Glomerular visceral epithelial cell (primary cell): ENCODE measurements around the gene UBAC2.
A peak's percentile ranks its signal among the peaks of the same experiment; 100 is the strongest.

Source experiments
- DNase-seq: peaks from one replicate; pipeline ENCODE4 v3.0.0-alpha.2; 2016; ENCODE audit errors: extremely low spot score

Gene UBAC2

GRCh38 chr13:99269627-99270241 lies 69.1 kb downstream of the UBAC2 start:
- DNase-seq, result peak; percentile 54

- no peak for DNase-seq
These were observed 69.9 kb downstream of the UBAC2 start for GRCh38 chr13:99270518-99270917.

- no peak for DNase-seq
These were observed 70.6 kb downstream of the UBAC2 start for GRCh38 chr13:99271249-99271648.

GRCh38 chr13:99272481-99272880 lies 71.8 kb downstream of the UBAC2 start:
- no peak for DNase-seq

GRCh38 chr13:99273128-99273527 lies 72.5 kb downstream of the UBAC2 start:
- no peak for DNase-seq

- peak; percentile 61 for DNase-seq
These were observed 74.4 kb downstream of the UBAC2 start for GRCh38 chr13:99275093-99275469.

GRCh38 chr13:99276706-99277105 lies 76.1 kb downstream of the UBAC2 start:
- no peak for DNase-seq

- no peak for DNase-seq
These were observed 77.0 kb downstream of the UBAC2 start for GRCh38 chr13:99277629-99278028.

- DNase-seq, result no peak
These were observed 77.5 kb downstream of the UBAC2 start for GRCh38 chr13:99278200-99278599.

- no peak for DNase-seq
These were observed 78.2 kb downstream of the UBAC2 start for GRCh38 chr13:99278843-99279242.

GRCh38 chr13:99279637-99280036 lies 79.0 kb downstream of the UBAC2 start:
- no peak for DNase-seq

- DNase-seq, result peak; percentile 74
These were observed 79.5 kb downstream of the UBAC2 start for GRCh38 chr13:99280166-99280565.

- peak; percentile 47 for DNase-seq
These were observed 81.2 kb downstream of the UBAC2 start for GRCh38 chr13:99281811-99282263.

- no peak for DNase-seq
These were observed 81.9 kb downstream of the UBAC2 start for GRCh38 chr13:99282264-99283231.

GRCh38 chr13:99285432-99286182 lies 85.0 kb downstream of the UBAC2 start:
- DNase-seq, result no peak

GRCh38 chr13:99287551-99287950 lies 86.9 kb downstream of the UBAC2 start:
- no peak for DNase-seq

GRCh38 chr13:99288089-99288488 lies 87.4 kb downstream of the UBAC2 start:
- no peak for DNase-seq

- no peak for DNase-seq
These were observed 88.6 kb downstream of the UBAC2 start for GRCh38 chr13:99289271-99289670.

GRCh38 chr13:99289674-99290337 lies 89.2 kb downstream of the UBAC2 start:
- DNase-seq, result no peak

- DNase-seq, result no peak
These were observed 90.2 kb downstream of the UBAC2 start for GRCh38 chr13:99290894-99291293.

GRCh38 chr13:99293178-99293577 lies 92.5 kb downstream of the UBAC2 start:
- DNase-seq, result no peak

- DNase-seq, result no peak
These were observed 93.5 kb downstream of the UBAC2 start for GRCh38 chr13:99294198-99294597.
